Measurements from ENCODE around the gene TRUB2. TPM values are rescaled to one million over a fixed set of nuclear protein-coding genes. Genes with fewer than 3 reads are reported as not detected.

The TRUB2 gene
- total RNA-seq, 1 donor from 2014 or later = 8.3 TPM

DNA sequence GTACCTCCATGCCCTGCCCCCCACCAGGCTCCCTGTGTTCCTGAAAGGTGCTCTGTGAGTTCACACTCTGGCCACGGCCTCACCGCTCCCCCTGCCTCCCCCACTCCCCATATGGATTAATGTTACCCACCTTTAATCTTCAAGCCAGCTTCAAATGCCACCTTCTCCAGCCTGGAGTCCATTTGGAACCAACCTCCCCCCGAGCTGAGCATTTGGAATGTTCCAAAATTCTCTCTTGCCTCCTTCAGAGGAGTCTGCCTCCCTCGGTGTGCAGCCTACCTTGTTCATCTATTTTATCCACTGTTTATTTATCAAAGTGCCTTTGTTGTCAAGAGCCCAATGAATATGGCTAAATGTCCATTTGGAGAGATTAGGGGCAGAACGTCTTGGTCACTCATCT, 50.7 kb downstream of the TRUB2 start:
- no peaks in the 10 kb centered on the region for H3K27me3 ChIP-seq
- no peak overlapping the region for H3K27ac ChIP-seq
- peaks cover 13% of the 10 kb centered on the region for H3K79me2 ChIP-seq (ENCODE audit: low read depth)
- no peak overlapping the region for H3K4me2 ChIP-seq
- no peak for DNase-seq (ENCODE audit: low spot score)
- no peak overlapping the region for H3K4me3 ChIP-seq
- Mint-ChIP-seq H3K36me3 (peaks cover 18% of the 10 kb centered on the region), H3K9me3 (no peaks in the 10 kb centered on the region), H3K4me1 (peaks cover 10% of the 10 kb centered on the region), H3K27me3 (ENCODE audit: insufficient read depth, low read depth) (no peaks in the 10 kb centered on the region), H3K27ac (no peak overlapping the region), H3K4me3 (no peak overlapping the region)
- H3F3A ChIP-seq (ENCODE audit: low read depth) = no peaks in the 10 kb centered on the region
- peaks cover 14% of the 10 kb centered on the region for H4K20me1 ChIP-seq (ENCODE audit: low read depth)
- no peaks in the 10 kb centered on the region for H3K9me3 ChIP-seq (ENCODE audit: low read depth)
- H3K9ac ChIP-seq = no peak overlapping the region
- no peaks in the 10 kb centered on the region for H3K36me3 ChIP-seq
- no peak overlapping the region for H2AFZ ChIP-seq (replicated peaks)
- H3K4me1 ChIP-seq = no peaks in the 10 kb centered on the region
- no peak for TF ChIP-seq EZH2phosphoT487 (IDR thresholded peaks at IDR 0.05)
- TF ChIP-seq, protein P1, sequence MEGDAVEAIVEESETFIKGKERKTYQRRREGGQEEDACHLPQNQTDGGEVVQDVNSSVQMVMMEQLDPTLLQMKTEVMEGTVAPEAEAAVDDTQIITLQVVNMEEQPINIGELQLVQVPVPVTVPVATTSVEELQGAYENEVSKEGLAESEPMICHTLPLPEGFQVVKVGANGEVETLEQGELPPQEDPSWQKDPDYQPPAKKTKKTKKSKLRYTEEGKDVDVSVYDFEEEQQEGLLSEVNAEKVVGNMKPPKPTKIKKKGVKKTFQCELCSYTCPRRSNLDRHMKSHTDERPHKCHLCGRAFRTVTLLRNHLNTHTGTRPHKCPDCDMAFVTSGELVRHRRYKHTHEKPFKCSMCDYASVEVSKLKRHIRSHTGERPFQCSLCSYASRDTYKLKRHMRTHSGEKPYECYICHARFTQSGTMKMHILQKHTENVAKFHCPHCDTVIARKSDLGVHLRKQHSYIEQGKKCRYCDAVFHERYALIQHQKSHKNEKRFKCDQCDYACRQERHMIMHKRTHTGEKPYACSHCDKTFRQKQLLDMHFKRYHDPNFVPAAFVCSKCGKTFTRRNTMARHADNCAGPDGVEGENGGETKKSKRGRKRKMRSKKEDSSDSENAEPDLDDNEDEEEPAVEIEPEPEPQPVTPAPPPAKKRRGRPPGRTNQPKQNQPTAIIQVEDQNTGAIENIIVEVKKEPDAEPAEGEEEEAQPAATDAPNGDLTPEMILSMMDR (IDR thresholded peaks at IDR 0.05) = no peak
- no peak for TF ChIP-seq EZH2 (IDR thresholded peaks at IDR 0.05)

DNA sequence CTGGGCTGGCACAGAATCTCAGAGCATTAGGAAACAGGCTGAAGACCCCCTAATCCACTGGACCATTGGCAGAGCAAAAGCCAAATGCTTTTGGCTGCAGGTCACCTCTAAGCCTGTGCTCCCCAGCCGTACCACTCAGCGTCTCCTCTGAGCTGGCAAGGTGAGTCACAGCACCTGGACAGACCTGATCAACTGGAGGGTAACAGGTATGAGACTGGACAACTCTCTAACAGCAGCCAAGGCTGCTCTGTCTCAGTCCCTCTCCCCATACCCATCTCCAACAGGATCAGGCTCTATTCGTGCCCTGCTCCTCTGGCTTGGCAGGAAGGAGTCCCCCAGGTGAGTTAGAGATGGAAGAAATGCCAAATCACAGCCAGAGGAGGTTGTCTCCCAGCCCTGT, 51.1 kb downstream of the TRUB2 start:
- TF ChIP-seq, protein P1 (IDR thresholded peaks at IDR 0.05) = no peak
- TF ChIP-seq EZH2 (IDR thresholded peaks at IDR 0.05) = no peak
- no peak for TF ChIP-seq EZH2phosphoT487 (IDR thresholded peaks at IDR 0.05)
- no peak overlapping the region for H2AFZ ChIP-seq (replicated peaks)
- no peak overlapping the region for H3K4me2 ChIP-seq
- H3K27me3 Mint-ChIP-seq (ENCODE audit: insufficient read depth, low read depth) = no peaks in the 10 kb centered on the region
- no peaks in the 10 kb centered on the region for H3K9me3 ChIP-seq (ENCODE audit: low read depth)
- no peak overlapping the region for H3K27ac ChIP-seq
- H3K36me3 Mint-ChIP-seq = peaks cover 18% of the 10 kb centered on the region
- no peak overlapping the region for H3K4me3 ChIP-seq
- no peaks in the 10 kb centered on the region for H3K9me3 Mint-ChIP-seq
- peaks cover 14% of the 10 kb centered on the region for H4K20me1 ChIP-seq (ENCODE audit: low read depth)
- no peak for DNase-seq (ENCODE audit: low spot score)
- H3K79me2 ChIP-seq (ENCODE audit: low read depth) = peaks cover 13% of the 10 kb centered on the region
- no peaks in the 10 kb centered on the region for H3K36me3 ChIP-seq
- no peak overlapping the region for H3K27ac Mint-ChIP-seq
- H3K4me1 Mint-ChIP-seq = peaks cover 10% of the 10 kb centered on the region
- no peaks in the 10 kb centered on the region for H3K4me1 ChIP-seq
- no peak overlapping the region for H3K4me3 Mint-ChIP-seq
- no peak overlapping the region for H3K9ac ChIP-seq
- H3F3A ChIP-seq (ENCODE audit: low read depth) = no peaks in the 10 kb centered on the region
- no peaks in the 10 kb centered on the region for H3K27me3 ChIP-seq

DNA sequence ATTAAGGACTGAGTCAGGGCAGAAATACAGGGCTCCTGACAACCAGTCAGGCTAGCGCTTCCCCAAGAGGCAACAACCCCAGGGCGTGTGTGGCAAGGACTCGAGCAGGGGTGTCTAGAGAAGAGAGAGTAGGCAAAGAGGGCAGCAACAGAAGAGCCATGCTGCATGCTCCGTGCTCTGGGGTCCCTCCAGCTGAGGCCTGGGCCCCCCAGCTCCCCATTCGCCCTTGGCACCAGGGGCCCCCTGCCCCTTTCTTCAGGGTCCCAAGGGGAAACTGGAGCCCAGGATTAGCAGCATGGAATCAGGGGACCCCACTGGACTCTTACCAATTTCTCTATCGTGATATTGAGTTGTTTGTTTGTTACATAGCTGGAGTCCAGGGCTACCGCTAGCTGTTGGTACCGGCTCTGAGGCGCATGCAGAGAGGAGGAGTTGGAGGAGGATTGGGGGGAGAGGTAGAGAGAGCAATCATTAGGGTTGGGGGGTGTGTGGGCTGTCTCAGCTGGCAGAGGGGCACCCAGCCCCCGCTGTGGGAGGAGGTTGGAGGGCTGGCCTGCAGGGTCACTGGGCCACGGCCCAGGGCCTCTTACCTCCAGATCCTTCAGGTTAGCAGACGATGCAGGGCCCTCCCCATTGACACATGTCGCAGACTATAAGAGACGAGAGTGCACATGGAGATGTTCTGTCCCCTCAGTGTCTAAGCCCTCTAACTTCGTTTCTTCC, 55.2 kb downstream of the TRUB2 start:
- no peak for DNase-seq (ENCODE audit: low spot score)
- Mint-ChIP-seq H3K4me1 (no peaks in the 10 kb centered on the region), H3K4me3 (no peak overlapping the region), H3K27ac (no peak overlapping the region), H3K9me3 (no peaks in the 10 kb centered on the region), H3K36me3 (peaks cover 21% of the 10 kb centered on the region), H3K27me3 (ENCODE audit: insufficient read depth, low read depth) (peaks cover 2% of the 10 kb centered on the region)
- Histone ChIP-seq H3K4me2 (no peak overlapping the region), H3K79me2 (ENCODE audit: low read depth) (no peaks in the 10 kb centered on the region), H3F3A (ENCODE audit: low read depth) (no peaks in the 10 kb centered on the region), H3K36me3 (no peaks in the 10 kb centered on the region), H3K4me3 (no peak overlapping the region), H4K20me1 (ENCODE audit: low read depth) (no peaks in the 10 kb centered on the region), H3K9me3 (ENCODE audit: low read depth) (no peaks in the 10 kb centered on the region), H2AFZ (replicated peaks) (no peak overlapping the region), H3K27ac (no peak overlapping the region), H3K4me1 (no peaks in the 10 kb centered on the region), H3K9ac (no peak overlapping the region), H3K27me3 (no peaks in the 10 kb centered on the region)
- TF ChIP-seq EZH2 (IDR thresholded peaks at IDR 0.05) = no peak
- TF ChIP-seq, protein P1 (IDR thresholded peaks at IDR 0.05) = no peak
- no peak for TF ChIP-seq EZH2phosphoT487 (IDR thresholded peaks at IDR 0.05)
